ENCODE measurements around the gene PFDN5.

GRCh38 chr12:53334822-53335221, 39.5 kb downstream of the PFDN5 start:
- no peak for TF ChIP-seq CTCF (conservative IDR thresholded peaks at IDR 0.05 in 1 of 2, IDR thresholded peaks at IDR 0.05 in 1 of 2; ENCODE audit: extremely low read depth in 1 of 2, insufficient read depth in 1 of 2, low read depth in 1 of 2, low read length in 2 of 2)
- TF ChIP-seq EZH2 (IDR thresholded peaks at IDR 0.05; ENCODE audit: borderline replicate concordance, low read length): no peak
